Stimulated activated CD4-positive, alpha-beta T cell treated with anti-CD3 and anti-CD28 coated beads, Interleukin-2, amount 100 ng/mL, for 24 hours (primary cell): ENCODE data around the gene CEP89.
"Not testable (repeated sequence)": the region's sequence is repeated elsewhere in the genome, so short reads cannot be mapped to it uniquely, and the experiment has no call there.

Experiments used
- DNase-seq, 2 donors: peaks; one replicate each; pipeline ENCODE4 v3.0.0-alpha.2; 2020

The CEP89 gene

GRCh38 chr19:32945260-32945659, 26.5 kb downstream of the CEP89 start:
- no peak for DNase-seq

GRCh38 chr19:32941273-32941672, 30.5 kb downstream of the CEP89 start:
- DNase-seq = not testable (repeated sequence)

GRCh38 chr19:32936065-32936464, 35.7 kb downstream of the CEP89 start:
- no peak for DNase-seq

- no peak for DNase-seq
Measured at GRCh38 chr19:32935629-32936028, 36.1 kb downstream of the CEP89 start.

GRCh38 chr19:32933571-32933970, 38.2 kb downstream of the CEP89 start:
- no peak for DNase-seq

- no peak for DNase-seq
Measured at GRCh38 chr19:32930567-32930966, 41.2 kb downstream of the CEP89 start.

GRCh38 chr19:32928806-32929205, 43.0 kb downstream of the CEP89 start:
- no peak for DNase-seq

DNA sequence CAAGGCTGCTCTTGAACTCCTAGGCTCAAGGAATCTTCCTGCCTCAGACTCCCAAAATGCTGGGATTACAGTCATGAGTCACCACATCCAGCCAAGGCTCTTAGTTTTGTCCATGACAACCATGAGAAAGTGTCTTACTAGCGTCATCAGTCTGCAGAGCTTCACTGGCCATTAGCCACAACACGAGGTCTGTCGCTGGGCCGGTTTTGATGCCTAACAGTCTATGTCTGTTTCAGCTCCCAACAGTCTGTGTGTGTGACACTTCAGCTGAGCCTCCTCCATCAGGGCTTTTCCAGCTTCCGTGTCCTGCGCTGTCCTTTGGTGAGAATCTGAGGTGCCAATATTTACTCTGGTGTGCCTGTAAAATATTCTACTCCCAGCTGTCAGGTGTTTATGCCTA, 47.6 kb downstream of the CEP89 start:
- no peak for DNase-seq

DNA sequence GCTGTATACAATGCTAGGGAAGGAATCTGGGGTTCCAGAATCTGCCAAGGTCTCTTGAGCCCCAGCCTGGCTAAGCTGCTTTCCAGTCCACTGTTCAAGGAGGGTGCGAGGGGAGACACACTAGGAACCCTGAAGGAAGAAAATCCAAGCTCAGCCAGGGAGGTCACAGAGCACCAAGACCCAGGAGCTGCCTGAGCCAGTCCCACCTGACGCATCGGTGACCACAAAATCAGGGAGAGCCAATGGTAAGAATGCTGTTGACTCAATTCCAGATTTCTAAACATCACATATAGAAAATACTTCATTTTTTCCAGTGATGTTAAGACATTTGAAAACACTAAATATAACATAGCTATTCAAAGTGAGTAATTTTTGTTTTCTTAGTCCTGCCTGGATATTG, 50.1 kb downstream of the CEP89 start:
- DNase-seq = peak in 1 of 2 donors; percentile 10

DNA sequence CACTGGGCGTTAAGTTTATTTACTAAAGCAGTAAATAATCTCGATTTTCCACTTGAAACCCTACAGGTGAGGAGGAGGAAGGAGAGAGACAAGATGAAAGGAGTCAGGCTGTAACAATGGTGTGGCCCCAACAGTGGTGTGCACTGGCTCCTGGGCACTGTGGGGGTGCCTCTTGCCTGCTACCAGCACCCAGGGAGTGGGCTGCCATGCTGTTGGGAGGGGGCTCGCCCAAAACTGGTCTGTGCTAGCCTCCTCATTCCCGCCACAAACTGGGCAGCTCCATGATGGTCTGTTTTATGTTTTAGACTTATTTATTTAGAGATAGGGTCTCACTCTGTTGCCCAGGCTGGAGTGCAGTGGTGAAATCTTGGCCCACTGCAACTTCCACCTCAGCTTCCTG, 52.4 kb downstream of the CEP89 start:
- DNase-seq = no peak

- DNase-seq = no peak
Measured at GRCh38 chr19:32917616-32917996, 54.2 kb downstream of the CEP89 start.

GRCh38 chr19:32916969-32917615, 54.7 kb downstream of the CEP89 start:
- no peak for DNase-seq

DNA sequence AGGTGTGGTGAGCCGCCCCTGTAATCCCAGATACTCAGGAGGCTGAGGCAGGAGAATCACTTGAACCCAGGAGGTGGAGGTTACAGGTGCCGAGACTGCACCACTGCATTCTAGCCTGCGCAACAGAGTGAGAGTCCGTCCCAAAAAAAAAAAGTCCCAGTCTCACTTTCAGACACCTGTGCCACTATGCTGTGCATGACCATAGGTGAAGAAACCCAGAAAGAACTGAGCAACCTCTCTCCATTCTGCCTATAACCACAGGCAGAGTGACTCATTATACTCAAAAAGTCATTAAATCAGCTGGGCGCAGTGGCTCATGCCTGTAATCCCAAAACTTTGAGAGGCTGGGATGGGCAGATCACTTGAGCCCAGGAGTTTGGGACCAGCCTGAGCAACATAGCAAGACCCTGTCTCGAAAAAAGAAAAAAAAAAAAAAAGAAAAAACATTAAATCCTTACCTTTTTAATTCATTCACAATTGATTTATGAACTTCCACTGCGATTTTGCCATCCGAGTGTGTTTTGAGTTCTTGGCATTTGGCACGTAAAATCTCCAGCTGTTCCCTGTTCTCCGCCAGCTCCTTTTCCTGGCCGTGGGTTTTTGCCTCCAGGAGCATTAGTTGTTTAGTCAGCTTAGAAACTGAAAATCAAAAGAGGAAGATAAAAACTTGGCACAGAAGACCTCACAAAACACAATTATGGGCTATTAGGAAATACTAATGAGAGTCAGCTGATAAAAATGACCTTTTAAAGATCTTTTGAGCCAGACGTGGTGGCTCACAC, 56.7 kb downstream of the CEP89 start:
- DNase-seq = no peak

GRCh38 chr19:32911467-32911866, 60.3 kb downstream of the CEP89 start:
- no peak for DNase-seq

- DNase-seq = no peak
Measured at GRCh38 chr19:32910874-32911273, 60.9 kb downstream of the CEP89 start.

DNA sequence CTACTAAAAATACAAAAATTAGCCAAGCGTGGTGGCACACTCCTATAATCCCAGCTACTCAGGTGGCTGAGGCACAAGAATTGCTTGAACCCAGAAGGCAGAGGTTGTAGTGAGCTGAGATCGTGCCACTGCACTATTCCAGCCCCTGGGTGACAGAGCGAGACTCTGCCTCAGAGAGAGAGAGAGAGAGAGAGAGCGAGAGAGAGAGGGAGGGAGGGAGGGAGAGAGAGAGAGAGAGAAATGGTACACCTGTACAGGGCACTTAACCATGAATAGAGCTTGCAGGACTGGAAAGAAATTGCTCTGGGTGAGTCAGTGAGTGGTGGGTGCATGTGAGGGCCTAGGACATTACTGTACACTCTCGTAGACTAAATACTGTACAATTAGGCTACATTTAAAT, 61.7 kb downstream of the CEP89 start:
- no peak for DNase-seq

- no peak for DNase-seq
Measured at GRCh38 chr19:32909257-32909656, 62.5 kb downstream of the CEP89 start.

DNA sequence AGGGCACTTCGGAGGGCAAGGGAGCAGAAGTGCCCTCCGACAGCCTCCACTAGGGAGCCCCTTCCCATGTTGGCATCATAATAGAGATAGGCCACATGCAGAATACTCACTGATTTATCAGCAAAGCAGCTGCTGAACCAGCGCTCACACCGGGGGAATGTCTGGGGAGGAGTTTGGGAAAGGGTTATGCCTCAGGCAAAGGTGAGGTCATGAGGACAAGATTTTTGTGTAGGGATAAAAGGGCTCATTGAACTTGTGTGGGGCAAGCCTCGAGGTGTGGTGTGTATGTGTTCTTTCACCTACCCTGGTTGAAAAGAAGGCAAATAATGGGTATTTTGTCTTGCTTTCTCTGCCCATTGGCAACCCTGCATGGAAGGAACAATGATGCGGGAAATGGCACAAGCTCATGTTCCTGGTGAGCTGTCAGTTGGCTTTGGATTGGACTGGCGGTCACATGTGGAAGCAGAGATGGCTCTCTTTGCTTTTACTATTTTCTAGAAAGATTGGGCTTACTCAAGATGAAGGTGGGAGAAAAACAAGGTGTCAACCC, 63.0 kb downstream of the CEP89 start:
- no peak for DNase-seq

DNA sequence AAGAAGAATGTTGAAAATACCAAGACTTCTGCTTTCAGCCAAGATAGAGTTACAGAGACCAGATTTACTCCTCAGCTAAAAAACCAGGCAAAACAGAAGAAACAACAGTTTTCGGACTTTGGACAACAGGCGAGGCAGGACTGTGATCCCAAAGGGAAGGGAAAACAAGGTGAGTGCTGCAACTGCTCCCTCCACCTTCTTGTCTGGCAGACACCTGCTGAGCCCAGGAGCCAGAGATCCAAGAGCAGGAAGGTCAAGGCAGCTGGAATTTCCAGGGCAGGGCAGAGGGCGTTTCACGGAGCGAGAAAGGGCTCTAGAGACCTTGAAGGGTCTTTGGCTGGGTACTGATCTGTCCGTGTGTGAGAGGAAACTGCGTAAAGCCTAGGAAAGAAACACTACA, 69.3 kb downstream of the CEP89 start:
- DNase-seq = no peak

DNA sequence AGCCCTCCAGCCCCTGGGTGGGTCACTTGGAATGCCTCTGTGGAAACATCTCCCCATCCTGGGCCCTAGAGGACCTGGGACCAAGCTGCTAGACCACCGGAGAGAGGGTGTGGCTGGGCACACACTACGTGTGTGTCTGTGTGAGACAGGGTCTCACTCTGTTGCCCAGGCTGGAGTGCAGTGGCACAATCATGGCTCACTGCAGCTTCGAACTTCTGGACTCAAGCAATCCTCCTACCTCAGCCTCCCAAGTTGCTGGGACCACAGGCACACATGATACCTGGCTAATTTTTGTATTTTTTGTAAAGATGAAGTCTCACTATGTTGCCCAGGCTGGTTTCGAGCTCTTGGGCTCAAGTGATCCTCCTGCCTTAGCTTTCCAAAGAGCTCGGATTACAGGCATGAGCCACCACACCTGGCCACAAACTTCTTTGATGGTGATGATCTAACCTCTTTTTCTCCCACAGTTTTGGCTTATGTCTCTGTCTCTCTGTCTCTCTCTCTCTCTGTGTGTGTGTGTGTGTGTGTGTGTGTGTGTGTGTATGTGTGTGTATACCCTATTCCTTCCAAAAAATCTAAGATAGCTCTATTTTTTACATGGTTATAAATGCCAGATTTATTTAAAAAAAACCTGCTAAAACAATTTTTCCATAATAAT, 70.1 kb downstream of the CEP89 start:
- no peak for DNase-seq

DNA sequence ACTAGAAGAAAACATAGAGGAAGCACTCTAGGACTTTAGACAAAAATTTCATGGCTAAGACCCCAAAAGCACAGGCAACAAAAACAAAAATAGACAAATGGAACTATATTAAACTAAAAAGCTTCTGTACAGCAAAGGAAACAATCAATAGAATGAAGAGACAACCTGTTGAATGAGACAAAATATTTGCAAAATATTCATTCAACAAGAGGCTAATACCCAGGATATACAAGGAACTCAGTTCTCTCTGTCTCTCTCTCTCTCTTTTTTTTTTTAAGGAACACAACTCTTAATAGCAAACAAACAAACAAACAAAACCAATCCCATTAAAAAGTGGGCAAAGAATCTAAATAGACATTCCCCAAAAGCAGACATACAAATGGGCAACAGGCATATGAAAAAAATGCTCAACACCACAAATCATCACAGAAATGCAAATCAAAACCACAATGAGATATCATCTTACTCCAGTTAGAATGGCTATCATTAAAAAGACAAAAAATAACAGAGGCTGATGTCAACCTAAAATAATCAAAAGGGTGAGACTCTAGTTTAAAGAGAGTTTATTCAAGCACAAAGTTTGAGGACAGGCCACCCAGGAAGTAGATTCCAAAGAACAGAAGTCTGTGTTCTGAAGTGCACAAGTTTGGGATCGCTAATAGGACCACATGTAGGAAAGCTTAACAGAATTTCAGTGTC, 75.1 kb downstream of the CEP89 start:
- no peak for DNase-seq

- no peak for DNase-seq
Measured at GRCh38 chr19:32895384-32895783, 76.4 kb downstream of the CEP89 start.

GRCh38 chr19:32891609-32892008, 80.1 kb downstream of the CEP89 start:
- DNase-seq = no peak
